K562 (cell line): ENCODE data around the gene PCDHB6. TPM values are rescaled to one million over a fixed set of nuclear protein-coding genes. Genes with fewer than 3 reads are reported as not detected.

Source experiments
- ATAC-seq: fragments of 200-7000 bp; cut with Tn5 transposase; 3 replicates; pipeline ENCODE4 v1.9.1; 2020; ENCODE audit warnings: moderate library complexity
- BruUV-seq: library from RNA; stranded (reverse); fragments of 400-500 nt; replicated peaks from 2 replicates; lab custom pipeline; 2021; lab: Mats Ljungman, UMichigan
- CTCF ChIA-PET: fragments of 300-600 bp; formaldehyde crosslinking; extraction: SDS; loops from one replicate; lab custom pipeline; 2021; ENCODE audit warnings: low intra/inter-chr PET ratio; lab: Yijun Ruan, JAX
- POLR2A ChIA-PET: fragments of 300-600, 350-650 bp; sonication (Branson Sonifier 250); formaldehyde crosslinking; extraction: SDS; loops from one replicate; lab custom pipeline; 2021; ENCODE audit warnings: antibody characterized with exemption, inconsistent platforms; lab: Yijun Ruan, JAX
- DNase-seq, 4 experiments: peaks; one replicate each; pipeline versions ENCODE4 v3.0.0 to v3.0.0-alpha.2; 2011 to 2018; ENCODE audit warnings: low spot score in 3 of 4, mixed read lengths in 3 of 4; ENCODE audit errors: extremely low read depth in 1 of 4
- FAIRE-seq: peaks from 2 replicates; lab custom pipeline; 2011; peaks lifted over from hg19 to GRCh38; lab: Jason Lieb, UNC
- H2AFZ ChIP-seq: 2 replicates; pipeline ENCODE4 v1.6.0; 2011; ENCODE audit warnings: low read depth, low read length, control low read depth, inconsistent platforms
- H3K27ac ChIP-seq: fragments of 200-600 bp; 3 replicates; pipeline ENCODE4 v1.8.0; 2011; ENCODE audit warnings: low read depth, mild to moderate bottlenecking, control low read depth, inconsistent platforms, low read length, moderate library complexity, mixed read lengths; ENCODE audit errors: extremely low read depth
- H3K27me3 ChIP-seq, 2 experiments: fragments of 300-600 bp in 1 of 2; 2 replicates in 1 of 2; 3 replicates in 1 of 2; pipeline versions ENCODE4 v1.6.0 to v1.8.0; 2011; ENCODE audit warnings: inconsistent platforms in 2 of 2, low read length in 2 of 2, mild to moderate bottlenecking in 1 of 2, mixed read lengths in 1 of 2, moderate library complexity in 1 of 2; ENCODE audit not compliant: control insufficient read depth in 2 of 2, insufficient read depth in 2 of 2
- H3K36me3 ChIP-seq: fragments of 300-600 bp; 3 replicates; pipeline ENCODE4 v1.8.0; 2011; ENCODE audit warnings: mild to moderate bottlenecking, low read length, inconsistent platforms; ENCODE audit not compliant: control insufficient read depth, insufficient read depth
- H3K4me1 ChIP-seq, 2 experiments: fragments of 200-600 bp in 1 of 2; replicated peaks in 1 of 2; 2 replicates in 1 of 2; 3 replicates in 1 of 2; pipeline versions ENCODE4 v1.5.1 to v1.8.0; 2011; ENCODE audit warnings: inconsistent platforms in 2 of 2, low read length in 2 of 2, mild to moderate bottlenecking in 1 of 2, mixed read lengths in 1 of 2, moderate library complexity in 1 of 2; ENCODE audit not compliant: control insufficient read depth in 2 of 2, insufficient read depth in 2 of 2
- H3K4me2 ChIP-seq: 2 replicates; pipeline ENCODE4 v1.6.1; 2011; ENCODE audit warnings: low read length, control low read depth, inconsistent platforms, mixed read lengths; ENCODE audit not compliant: insufficient read depth
- H3K4me3 ChIP-seq: fragments of 200-600 bp; sonication (generic), shearing (Covaris generic); 2 replicates; pipeline ENCODE4 v1.5.1; 2016; ENCODE audit warnings: control low read depth, inconsistent platforms
- H3K79me2 ChIP-seq: fragments of 200-600 bp; 3 replicates; pipeline ENCODE4 v1.8.0; 2011; ENCODE audit warnings: low read length, inconsistent platforms; ENCODE audit not compliant: control insufficient read depth, insufficient read depth
- H3K9ac ChIP-seq, 2 experiments: 2 replicates each; pipeline versions ENCODE4 v1.6.0 to v1.6.1; 2011; ENCODE audit warnings: low read depth in 2 of 2, low read length in 2 of 2, control low read depth in 1 of 2, inconsistent platforms in 1 of 2, mild to moderate bottlenecking in 1 of 2, mixed read lengths in 1 of 2; ENCODE audit not compliant: insufficient read depth in 1 of 2
- H3K9me1 ChIP-seq: one replicate; pipeline ENCODE4 v1.6.0; 2011; ENCODE audit warnings: inconsistent platforms, mild to moderate bottlenecking, low read length, moderate library complexity; ENCODE audit not compliant: control insufficient read depth, insufficient read depth
- H3K9me3 ChIP-seq: replicated peaks from 2 replicates; pipeline ENCODE4 v1.5.1; 2011; ENCODE audit warnings: low read depth, low read length, inconsistent platforms; ENCODE audit not compliant: control insufficient read depth, insufficient read depth
- H4K20me1 ChIP-seq: replicated peaks from 2 replicates; pipeline ENCODE4 v1.6.1; 2011; ENCODE audit warnings: low read length, inconsistent platforms, mixed read lengths; ENCODE audit not compliant: control insufficient read depth, insufficient read depth
- CTCF ChIP-seq, 3 experiments: IDR thresholded peaks in 2 of 3; conservative IDR thresholded peaks in 1 of 3; 2 replicates each; pipeline ENCODE4 v1.5.1; 2011 to 2012; ENCODE audit warnings: low read length in 3 of 3, mild to moderate bottlenecking in 3 of 3, control low read depth in 2 of 3, improper control_type of control experiment in 1 of 3, inconsistent platforms in 1 of 3, low read depth in 1 of 3, mixed read lengths in 1 of 3, moderate library complexity in 1 of 3; ENCODE audit not compliant: insufficient read depth in 2 of 3
- ETV5 ChIP-seq: sonication (generic); formaldehyde crosslinking; IDR thresholded peaks from 2 replicates; pipeline ENCODE4 v1.4.0; 2020; ENCODE audit warnings: low read depth, mild to moderate bottlenecking, missing genetic modification reagents
- MCM3 ChIP-seq: fragments of 450-650 bp; IDR thresholded peaks from 2 replicates; pipeline ENCODE4 v1.6.1; 2016
- YY1 ChIP-seq, 3 experiments: IDR thresholded peaks; 2 replicates each; pipeline ENCODE4 v1.6.1; 2011; ENCODE audit warnings: low read length in 2 of 3, mild to moderate bottlenecking in 2 of 3, moderate library complexity in 2 of 3, borderline replicate concordance in 1 of 3, control low read depth in 1 of 3, low read depth in 1 of 3; ENCODE audit not compliant: insufficient read depth in 3 of 3, insufficient replicate concordance in 2 of 3, control insufficient read depth in 1 of 3, insufficient read length in 1 of 3; ENCODE audit errors: extremely low read depth in 1 of 3
- WGBS: fragments of 100-300 bp; shearing (Covaris generic); methylation state at CpG from one replicate; pipeline ENCODE4 v1.1.6; 2016; ENCODE audit warnings: low coverage, mixed read lengths; ENCODE audit not compliant: insufficient coverage; ENCODE audit errors: missing lambda C conversion rate; 5-methylcytosine and 5-hydroxymethylcytosine counted together
- in situ Hi-C: fragments of 300-500 bp; cut with MboI; formaldehyde crosslinking; loops from 4 replicates; pipeline ENCODE4 v1.15.0; 2018; ENCODE audit warnings: inconsistent platforms, mixed read lengths
- intact Hi-C: fragments of 100-400 bp; cut with micrococcal nuclease; formaldehyde crosslinking; loops from 2 replicates; pipeline ENCODE4 v1.14.2; 2022
- polyA plus RNA-seq, 8 experiments: library from polyadenylated mRNA; depleted of rRNA in 4 of 8; stranded (reverse) in 5 of 8; unstranded in 3 of 8; fragments of >200 nt; fragmentation: Nextera tagmentation in 2 of 8; fragmentation: Illumina TruSeq in 1 of 8; extraction: Ambion mirVana in 2 of 8; extraction: Trizol in 1 of 8; gene quantifications; 2 replicates each; pipeline versions ENCODE4 v1.2.1 to v1.2.3, GENCODE V29; 2011 to 2014; ENCODE audit warnings: inconsistent platforms in 1 of 8, missing spikeins in 1 of 8
- total RNA-seq, 7 experiments: library from RNA; depleted of rRNA in 6 of 7; stranded (reverse); fragments of >200 nt in 6 of 7; fragmentation: Illumina TruSeq in 2 of 7; extraction: Trizol in 2 of 7; gene quantifications; 2 replicates each; pipeline versions ENCODE4 v1.2.1 to v1.2.3, GENCODE V29; 2011 to 2021; ENCODE audit warnings: low replicate concordance in 1 of 7

PCDHB6 gene
- total and polyA plus RNA-seq, 9 of the 15 experiments (the other 6 are each of a cell fraction or from before 2014, with no cell fraction given): not detected

GRCh38 chr5:141135030-141135717 lies 14.7 kb upstream of the PCDHB6 start, which contains the start of gene PCDHB5:
Gene PCDHB5, plus strand, starts transcription at chr5:141135206. Its CDS starts 229 bp downstream, at chr5:141135435.
- DNase-seq: peak; percentile 34 to 49 (median 40)
- TF ChIP-seq YY1 (IDR thresholded peaks at IDR 0.05; ENCODE audit: borderline replicate concordance in 1 of 3, control insufficient read depth in 1 of 3, extremely low read depth in 1 of 3, insufficient read depth in 3 of 3, insufficient read length in 1 of 3, insufficient replicate concordance in 2 of 3, low read depth in 1 of 3, low read length in 2 of 3): peak in 1 of 3 experiments; percentile 52
- TF ChIP-seq CTCF (IDR thresholded peaks at IDR 0.05 in 2 of 3, conservative IDR thresholded peaks at IDR 0.05 in 1 of 3; ENCODE audit: insufficient read depth in 2 of 3, low read depth in 1 of 3, low read length in 3 of 3): peak; percentile 61 to 68 (median 65)
- TF ChIP-seq ETV5: no peak
- no peak for TF ChIP-seq MCM3
- TF ChIP-seq, all 486 proteins: peak for 2
- Histone ChIP-seq H3K79me2 (no peaks in the 10 kb centered on the region), H3K9me1 (no peaks in the 10 kb centered on the region), H2AFZ (peak within 1 kb of the TSS; percentile 54), H3K27me3 (peaks cover 0 to 10% of the 10 kb centered on the region in 2 experiments; a peak in 2 of 5 replicates), H3K27ac (no peak within 1 kb of the TSS), H3K36me3 (no peaks in the 10 kb centered on the region), H3K9ac (no peak within 1 kb of the TSS), H3K4me3 (no peak within 1 kb of the TSS; the same call in 1 of the 2 replicates), H3K9me3 (no peaks in the 10 kb centered on the region), H3K4me1 (no peaks in the 10 kb centered on the region), H3K4me2 (peak within 1 kb of the TSS; percentile 49), H4K20me1 (no peaks in the 10 kb centered on the region)
- WGBS: 3% methylated on average over 22 of the region's 22 CpGs
- no TSS peak for BruUV-seq
- POLR2A ChIA-PET: no interaction called here
- FAIRE-seq (no peak), ATAC-seq (peak; percentile 86)
- in situ Hi-C loops: no loop called here
- intact Hi-C loops: no loop called here
- CTCF ChIA-PET: no interaction called here
